NOMO-1 treated with dmso at 0.1 percent for 144 hours (cell line): ENCODE data around the gene SRXN1.
"Not testable (repeated sequence)": the region's sequence is repeated elsewhere in the genome, so short reads cannot be mapped to it uniquely, and the experiment has no call there.

Experiments used
- DNase-seq: peaks from one replicate; lab custom pipeline; 2025; ENCODE audit not compliant: unreplicated experiment; lab: John Stamatoyannopoulos, UW

SRXN1 gene

GRCh38 chr20:653110-653589 is at the start of gene SRXN1:
TSS of gene SRXN1 (minus strand) at chr20:653200. CDS start at chr20:653185, 15 bp downstream.
- DNase-seq: peak; percentile 62

- DNase-seq: no peak
Observed at GRCh38 chr20:701401-702129, 48.6 kb upstream of the SRXN1 start.

- no peak for DNase-seq
Observed at GRCh38 chr20:699811-700338, 46.9 kb upstream of the SRXN1 start.

GRCh38 chr20:699342-699741 is 46.3 kb upstream of the SRXN1 start:
- DNase-seq: no peak

GRCh38 chr20:698276-698675 is 45.3 kb upstream of the SRXN1 start:
- no peak for DNase-seq

GRCh38 chr20:697826-698225 is 44.8 kb upstream of the SRXN1 start:
- DNase-seq: no peak

- DNase-seq: no peak
Observed at GRCh38 chr20:695165-695866, 42.3 kb upstream of the SRXN1 start.

GRCh38 chr20:694496-694895 is 41.5 kb upstream of the SRXN1 start:
- no peak for DNase-seq

GRCh38 chr20:693786-694185 is 40.8 kb upstream of the SRXN1 start:
- DNase-seq: not testable (repeated sequence)

- DNase-seq: no peak
Observed at GRCh38 chr20:692044-692443, 39.0 kb upstream of the SRXN1 start.

- DNase-seq: no peak
Observed at GRCh38 chr20:689947-690346, 36.9 kb upstream of the SRXN1 start.

GRCh38 chr20:689348-689747 is 36.3 kb upstream of the SRXN1 start:
- DNase-seq: no peak

GRCh38 chr20:688809-689212 is 35.8 kb upstream of the SRXN1 start:
- no peak for DNase-seq

GRCh38 chr20:687468-688203 is 34.6 kb upstream of the SRXN1 start:
- DNase-seq: no peak

GRCh38 chr20:684676-685319 is 31.8 kb upstream of the SRXN1 start:
- no peak for DNase-seq

GRCh38 chr20:682123-682522 is 29.1 kb upstream of the SRXN1 start:
- DNase-seq: no peak

GRCh38 chr20:680638-681187 is 27.7 kb upstream of the SRXN1 start:
- DNase-seq: no peak

GRCh38 chr20:677957-678356 is 25.0 kb upstream of the SRXN1 start:
- no peak for DNase-seq

- DNase-seq: no peak
Observed at GRCh38 chr20:676967-677366, 24.0 kb upstream of the SRXN1 start.

- DNase-seq: peak; percentile 57
Observed at GRCh38 chr20:676315-676937, 23.4 kb upstream of the SRXN1 start.
